B cell (primary cell): ENCODE data around the gene PAQR4. TPM values are rescaled to one million over a fixed set of nuclear protein-coding genes. Genes with fewer than 3 reads are reported as not detected.

Experiments
- ATAC-seq: fragments of 200-7000 bp; cut with Tn5 transposase; one replicate; pipeline ENCODE4 v1.10.0; 2021; ENCODE audit warnings: low read depth, mild to moderate bottlenecking, moderate number of reproducible peaks, moderate library complexity
- CTCF ChIA-PET: fragments of 350-600 bp; sonication (Branson Sonifier 250); formaldehyde crosslinking; loops from one replicate; lab custom pipeline; 2021; ENCODE audit warnings: antibody characterized with exemption, inconsistent platforms; lab: Charles Lee
- POLR2A ChIA-PET: fragments of 350-600 bp; sonication (Branson Sonifier 250); formaldehyde crosslinking; loops from one replicate; lab custom pipeline; 2021; ENCODE audit warnings: antibody characterized with exemption; lab: Charles Lee
- DNase-seq: peaks from one replicate; pipeline ENCODE4 v3.0.0; 2013
- H2AFZ ChIP-seq: 2 replicates; pipeline ENCODE4 v1.6.1; 2012; ENCODE audit warnings: mild to moderate bottlenecking, low read depth, low read length; ENCODE audit not compliant: insufficient read depth, poor library complexity, severe bottlenecking
- H3K27ac ChIP-seq, 2 donors: 1 replicate in 1 of 2; 2 replicates in 1 of 2; pipeline ENCODE4 v1.5.1; 2012 to 2013; ENCODE audit warnings: low read length in 2 of 2, mild to moderate bottlenecking in 2 of 2, moderate library complexity in 1 of 2
- H3K27me3 ChIP-seq, 4 experiments: fragments of 200-600 bp in 1 of 4; sonication (generic) in 1 of 4; replicated peaks in 1 of 4; 1 replicate in 2 of 4; 2 replicates in 2 of 4; pipeline versions ENCODE4 v1.6.1 to v1.7.0; 2013 to 2016; ENCODE audit warnings: low read length in 3 of 4, mild to moderate bottlenecking in 2 of 4, mixed read lengths in 1 of 4, moderate library complexity in 1 of 4; ENCODE audit not compliant: insufficient read depth in 4 of 4, control insufficient read depth in 3 of 4; ENCODE audit errors: control extremely low read depth in 1 of 4
- H3K36me3 ChIP-seq, 2 experiments: replicated peaks in 1 of 2; 1 replicate in 1 of 2; 2 replicates in 1 of 2; pipeline versions ENCODE4 v1.6.1 to v1.7.1; 2013; ENCODE audit warnings: low read length in 1 of 2; ENCODE audit not compliant: insufficient read depth in 2 of 2, control insufficient read depth in 1 of 2; ENCODE audit errors: control extremely low read depth in 1 of 2, extremely low read depth in 1 of 2
- H3K4me1 ChIP-seq, 2 donors: fragments of 200-600 bp in 1 of 2; sonication (generic) in 1 of 2; 1 replicate in 1 of 2; 2 replicates in 1 of 2; pipeline versions ENCODE4 v1.5.1 to v1.6.1; 2013 to 2017; ENCODE audit warnings: low read length in 2 of 2; ENCODE audit not compliant: control insufficient read depth in 2 of 2, insufficient read depth in 2 of 2
- H3K4me2 ChIP-seq: replicated peaks from 2 replicates; pipeline ENCODE3; 2012; ENCODE audit warnings: mild to moderate bottlenecking, low read depth, low read length; ENCODE audit not compliant: poor library complexity, severe bottlenecking
- H3K4me3 ChIP-seq, 5 experiments: fragments of 200-600 bp in 1 of 5; sonication (generic) in 1 of 5; 1 replicate in 3 of 5; 2 replicates in 2 of 5; pipeline versions ENCODE4 v1.5.1 to v1.7.0; 2011 to 2016; ENCODE audit warnings: low read length in 4 of 5, mild to moderate bottlenecking in 4 of 5, low read depth in 2 of 5, control low read depth in 1 of 5, moderate library complexity in 1 of 5; ENCODE audit not compliant: insufficient read depth in 1 of 5; ENCODE audit errors: control extremely low read depth in 1 of 5, extremely low read depth in 1 of 5
- H3K79me2 ChIP-seq: fragments of 200-600 bp; sonication (generic); one replicate; pipeline ENCODE4 v1.6.0; 2016; ENCODE audit warnings: low read length; ENCODE audit not compliant: control insufficient read depth, insufficient read depth
- H3K9ac ChIP-seq: fragments of 200-600 bp; sonication (generic); 2 replicates; pipeline ENCODE4 v1.6.1; 2017; ENCODE audit warnings: mild to moderate bottlenecking, low read length, moderate library complexity
- H3K9me3 ChIP-seq, 3 donors: one replicate each; pipeline versions ENCODE4 v1.6.1 to v1.7.1; 2013; ENCODE audit warnings: low read length in 2 of 3; ENCODE audit not compliant: control insufficient read depth in 2 of 3, insufficient read depth in 1 of 3; ENCODE audit errors: control extremely low read depth in 1 of 3
- H4K20me1 ChIP-seq: 2 replicates; pipeline ENCODE4 v1.6.0; 2012; ENCODE audit warnings: mild to moderate bottlenecking, low read length; ENCODE audit not compliant: insufficient read depth, control insufficient read depth, poor library complexity, severe bottlenecking
- H3K27ac Mint-ChIP-seq: one replicate; pipeline ENCODE4 v1.8.0; 2021; ENCODE audit warnings: mixed read lengths
- H3K27me3 Mint-ChIP-seq: one replicate; pipeline ENCODE4 v1.8.0; 2021; ENCODE audit warnings: mixed read lengths
- H3K4me1 Mint-ChIP-seq: one replicate; pipeline ENCODE4 v1.8.0; 2021; ENCODE audit warnings: mixed read lengths
- H3K4me3 Mint-ChIP-seq: one replicate; pipeline ENCODE4 v1.8.0; 2021; ENCODE audit warnings: mixed read lengths
- H3K9me3 Mint-ChIP-seq: one replicate; pipeline ENCODE4 v1.8.0; 2022; ENCODE audit warnings: mixed read lengths; ENCODE audit not compliant: insufficient read depth
- CTCF ChIP-seq: fragments of 200-600 bp; IDR thresholded peaks from one replicate; pipeline ENCODE4 v1.8.0; 2022; ENCODE audit warnings: antibody characterized with exemption, mild to moderate bottlenecking
- EZH2 ChIP-seq: IDR thresholded peaks from 2 replicates; pipeline ENCODE4 v1.6.1; 2012; ENCODE audit warnings: borderline replicate concordance, low read depth, mild to moderate bottlenecking, moderate library complexity, low read length; ENCODE audit not compliant: insufficient read depth, poor library complexity, severe bottlenecking
- WGBS: methylation state at CpG from one replicate; pipeline ENCODE4 v1.1.5; 2013; ENCODE audit warnings: missing lambda C conversion rate; ENCODE audit not compliant: insufficient coverage; 5-methylcytosine and 5-hydroxymethylcytosine counted together
- intact Hi-C: fragments of 100-400 bp; cut with micrococcal nuclease; formaldehyde crosslinking; loops from one replicate; pipeline ENCODE4 v1.10.0; 2022
- polyA plus RNA-seq: library from polyadenylated mRNA; depleted of rRNA; stranded (reverse); fragments of >200 nt; gene quantifications from 2 replicates; pipeline ENCODE4 v1.2.3, GENCODE V29; 2012
- total RNA-seq, 2 donors: library from RNA; stranded (reverse); fragments of 120-200 nt in 1 of 2; gene quantifications; 1 replicate in 1 of 2; 2 replicates in 1 of 2; pipeline versions ENCODE4 v1.2.3 to v1.2.4, GENCODE V29; 2013 to 2022

PAQR4 gene
- total and polyA plus RNA-seq, 2 donors (not counting 1 experiment from before 2014, with no cell fraction given), result 2.6 to 2.8 TPM

DNA sequence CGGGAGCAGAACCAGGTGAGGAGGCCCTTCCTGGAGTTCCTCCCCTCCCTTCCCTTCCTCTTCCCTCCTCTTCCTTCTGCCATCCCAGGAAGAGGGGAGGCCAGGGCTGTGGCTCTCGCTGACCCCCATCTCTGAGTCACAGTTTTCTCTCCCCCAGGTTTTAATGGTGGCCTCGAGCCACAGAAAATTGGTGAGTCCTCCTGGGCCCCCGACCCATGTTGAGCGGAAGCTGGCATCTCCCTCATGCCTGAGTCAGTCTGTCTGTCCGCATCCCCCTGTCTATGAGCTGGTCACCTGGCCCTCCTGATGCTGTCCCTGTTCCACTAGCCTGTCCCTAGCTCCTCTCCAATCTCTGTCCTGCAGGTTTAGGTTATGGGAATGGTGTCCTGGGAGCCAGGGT, 30.8 kb downstream of the PAQR4 start:
- ChIA-PET CTCF (interaction anchor here (9.6 kb wide), 1 partner anchor 29 kb away, joined by 213 read pairs; no protein-coding TSS in a partner anchor), POLR2A (no interaction called here)
- Histone ChIP-seq H3K4me1 (peaks cover 2 to 7% of the 10 kb centered on the region in 2 donors), H2AFZ (no peak overlapping the region), H3K4me2 (no peak overlapping the region), H3K36me3 (no peaks in the 10 kb centered on the region), H3K27ac (no peak overlapping the region), H3K79me2 (no peaks in the 10 kb centered on the region), H3K9ac (no peak overlapping the region), H3K27me3 (peaks cover 0 to 5% (median 0%) of the 10 kb centered on the region in 4 experiments), H4K20me1 (no peaks in the 10 kb centered on the region), H3K4me3 (no peak overlapping the region), H3K9me3 (peaks cover 0 to 5% (median 0%) of the 10 kb centered on the region in 3 donors)
- peaks cover 2% of the 10 kb centered on the region for H3K27me3 Mint-ChIP-seq
- no peak for DNase-seq
- peaks cover 5% of the 10 kb centered on the region for H3K4me1 Mint-ChIP-seq
- TF ChIP-seq CTCF, result no peak
- no peak for TF ChIP-seq EZH2
- no peak overlapping the region for H3K4me3 Mint-ChIP-seq
- intact Hi-C loops, result no loop called here
- no peak for ATAC-seq
- H3K27ac Mint-ChIP-seq, result no peak overlapping the region
- WGBS, result 89% methylated on average over 5 of the region's 6 CpGs
- no peaks in the 10 kb centered on the region for H3K9me3 Mint-ChIP-seq

DNA sequence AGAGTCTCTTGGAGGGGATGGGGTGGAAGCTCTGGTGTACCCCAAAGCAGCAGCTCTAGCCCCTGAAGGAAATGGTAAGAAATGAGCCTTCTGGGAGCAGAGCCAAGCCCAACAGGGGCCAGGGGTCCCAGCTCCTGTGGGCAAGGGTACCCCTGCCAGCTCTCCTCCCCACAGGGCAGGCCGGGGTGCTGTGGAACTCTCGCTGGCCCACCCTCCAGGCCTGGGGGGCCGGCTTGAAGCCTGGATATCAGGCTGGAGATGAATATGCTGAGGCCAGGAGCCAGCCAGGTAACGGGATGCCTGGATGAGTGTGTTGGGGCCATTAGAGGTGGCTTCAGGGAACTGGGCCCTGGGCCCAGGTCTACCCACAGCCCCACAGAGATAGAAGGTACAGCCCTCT, 31.4 kb downstream of the PAQR4 start:
- Mint-ChIP-seq H3K9me3 (no peaks in the 10 kb centered on the region), H3K4me1 (peaks cover 6% of the 10 kb centered on the region), H3K27ac (no peak overlapping the region), H3K4me3 (no peak overlapping the region), H3K27me3 (peaks cover 3% of the 10 kb centered on the region)
- CTCF ChIA-PET, result interaction anchor here (9.6 kb wide), 1 partner anchor 29 kb away, joined by 213 read pairs; no protein-coding TSS in a partner anchor
- no peak overlapping the region for H3K4me3 ChIP-seq
- H3K9me3 ChIP-seq, result peaks cover 0 to 5% (median 0%) of the 10 kb centered on the region in 3 donors
- no peaks in the 10 kb centered on the region for H3K36me3 ChIP-seq
- TF ChIP-seq CTCF (no peak), EZH2 (no peak)
- 82% methylated on average over 3 of the region's 4 CpGs for WGBS
- H3K27me3 ChIP-seq, result peaks cover 0 to 8% (median 0%) of the 10 kb centered on the region in 4 experiments
- H3K4me1 ChIP-seq, result peaks cover 3 to 8% of the 10 kb centered on the region in 2 donors
- no peak overlapping the region for H3K27ac ChIP-seq
- no peak overlapping the region for H2AFZ ChIP-seq
- DNase-seq (no peak), ATAC-seq (no peak)
- H3K79me2 ChIP-seq, result no peaks in the 10 kb centered on the region
- POLR2A ChIA-PET, result no interaction called here
- no peak overlapping the region for H3K4me2 ChIP-seq
- H4K20me1 ChIP-seq, result no peaks in the 10 kb centered on the region
- intact Hi-C loops, result no loop called here
- no peak overlapping the region for H3K9ac ChIP-seq
